B cell (primary cell): ENCODE results near the gene GSE1. TPM values are rescaled to one million over a fixed set of nuclear protein-coding genes. Genes with fewer than 3 reads are reported as not detected.

ENCODE experiments used
- ATAC-seq: fragments of 200-7000 bp; cut with Tn5 transposase; one replicate; pipeline ENCODE4 v1.10.0; 2021; ENCODE audit warnings: low read depth, mild to moderate bottlenecking, moderate number of reproducible peaks, moderate library complexity
- CTCF ChIA-PET: fragments of 350-600 bp; sonication (Branson Sonifier 250); formaldehyde crosslinking; loops from one replicate; lab custom pipeline; 2021; ENCODE audit warnings: antibody characterized with exemption, inconsistent platforms; lab: Charles Lee
- POLR2A ChIA-PET: fragments of 350-600 bp; sonication (Branson Sonifier 250); formaldehyde crosslinking; loops from one replicate; lab custom pipeline; 2021; ENCODE audit warnings: antibody characterized with exemption; lab: Charles Lee
- DNase-seq: peaks from one replicate; pipeline ENCODE4 v3.0.0; 2013
- H2AFZ ChIP-seq: 2 replicates; pipeline ENCODE4 v1.6.1; 2012; ENCODE audit warnings: mild to moderate bottlenecking, low read depth, low read length; ENCODE audit not compliant: insufficient read depth, poor library complexity, severe bottlenecking
- H3K27ac ChIP-seq, 2 donors: 1 replicate in 1 of 2; 2 replicates in 1 of 2; pipeline ENCODE4 v1.5.1; 2012 to 2013; ENCODE audit warnings: low read length in 2 of 2, mild to moderate bottlenecking in 2 of 2, moderate library complexity in 1 of 2
- H3K27me3 ChIP-seq, 4 experiments: fragments of 200-600 bp in 1 of 4; sonication (generic) in 1 of 4; replicated peaks in 1 of 4; 1 replicate in 2 of 4; 2 replicates in 2 of 4; pipeline versions ENCODE4 v1.6.1 to v1.7.0; 2013 to 2016; ENCODE audit warnings: low read length in 3 of 4, mild to moderate bottlenecking in 2 of 4, mixed read lengths in 1 of 4, moderate library complexity in 1 of 4; ENCODE audit not compliant: insufficient read depth in 4 of 4, control insufficient read depth in 3 of 4; ENCODE audit errors: control extremely low read depth in 1 of 4
- H3K36me3 ChIP-seq, 2 experiments: replicated peaks in 1 of 2; 1 replicate in 1 of 2; 2 replicates in 1 of 2; pipeline versions ENCODE4 v1.6.1 to v1.7.1; 2013; ENCODE audit warnings: low read length in 1 of 2; ENCODE audit not compliant: insufficient read depth in 2 of 2, control insufficient read depth in 1 of 2; ENCODE audit errors: control extremely low read depth in 1 of 2, extremely low read depth in 1 of 2
- H3K4me1 ChIP-seq, 2 donors: fragments of 200-600 bp in 1 of 2; sonication (generic) in 1 of 2; 1 replicate in 1 of 2; 2 replicates in 1 of 2; pipeline versions ENCODE4 v1.5.1 to v1.6.1; 2013 to 2017; ENCODE audit warnings: low read length in 2 of 2; ENCODE audit not compliant: control insufficient read depth in 2 of 2, insufficient read depth in 2 of 2
- H3K4me2 ChIP-seq: replicated peaks from 2 replicates; pipeline ENCODE3; 2012; ENCODE audit warnings: mild to moderate bottlenecking, low read depth, low read length; ENCODE audit not compliant: poor library complexity, severe bottlenecking
- H3K4me3 ChIP-seq, 5 experiments: fragments of 200-600 bp in 1 of 5; sonication (generic) in 1 of 5; 1 replicate in 3 of 5; 2 replicates in 2 of 5; pipeline versions ENCODE4 v1.5.1 to v1.7.0; 2011 to 2016; ENCODE audit warnings: low read length in 4 of 5, mild to moderate bottlenecking in 4 of 5, low read depth in 2 of 5, control low read depth in 1 of 5, moderate library complexity in 1 of 5; ENCODE audit not compliant: insufficient read depth in 1 of 5; ENCODE audit errors: control extremely low read depth in 1 of 5, extremely low read depth in 1 of 5
- H3K79me2 ChIP-seq: fragments of 200-600 bp; sonication (generic); one replicate; pipeline ENCODE4 v1.6.0; 2016; ENCODE audit warnings: low read length; ENCODE audit not compliant: control insufficient read depth, insufficient read depth
- H3K9ac ChIP-seq: fragments of 200-600 bp; sonication (generic); 2 replicates; pipeline ENCODE4 v1.6.1; 2017; ENCODE audit warnings: mild to moderate bottlenecking, low read length, moderate library complexity
- H3K9me3 ChIP-seq, 3 donors: one replicate each; pipeline versions ENCODE4 v1.6.1 to v1.7.1; 2013; ENCODE audit warnings: low read length in 2 of 3; ENCODE audit not compliant: control insufficient read depth in 2 of 3, insufficient read depth in 1 of 3; ENCODE audit errors: control extremely low read depth in 1 of 3
- H4K20me1 ChIP-seq: 2 replicates; pipeline ENCODE4 v1.6.0; 2012; ENCODE audit warnings: mild to moderate bottlenecking, low read length; ENCODE audit not compliant: insufficient read depth, control insufficient read depth, poor library complexity, severe bottlenecking
- H3K27ac Mint-ChIP-seq: one replicate; pipeline ENCODE4 v1.8.0; 2021; ENCODE audit warnings: mixed read lengths
- H3K27me3 Mint-ChIP-seq: one replicate; pipeline ENCODE4 v1.8.0; 2021; ENCODE audit warnings: mixed read lengths
- H3K4me1 Mint-ChIP-seq: one replicate; pipeline ENCODE4 v1.8.0; 2021; ENCODE audit warnings: mixed read lengths
- H3K4me3 Mint-ChIP-seq: one replicate; pipeline ENCODE4 v1.8.0; 2021; ENCODE audit warnings: mixed read lengths
- H3K9me3 Mint-ChIP-seq: one replicate; pipeline ENCODE4 v1.8.0; 2022; ENCODE audit warnings: mixed read lengths; ENCODE audit not compliant: insufficient read depth
- CTCF ChIP-seq: fragments of 200-600 bp; IDR thresholded peaks from one replicate; pipeline ENCODE4 v1.8.0; 2022; ENCODE audit warnings: antibody characterized with exemption, mild to moderate bottlenecking
- EZH2 ChIP-seq: IDR thresholded peaks from 2 replicates; pipeline ENCODE4 v1.6.1; 2012; ENCODE audit warnings: borderline replicate concordance, low read depth, mild to moderate bottlenecking, moderate library complexity, low read length; ENCODE audit not compliant: insufficient read depth, poor library complexity, severe bottlenecking
- WGBS: methylation state at CpG from one replicate; pipeline ENCODE4 v1.1.5; 2013; ENCODE audit warnings: missing lambda C conversion rate; ENCODE audit not compliant: insufficient coverage; 5-methylcytosine and 5-hydroxymethylcytosine counted together
- intact Hi-C: fragments of 100-400 bp; cut with micrococcal nuclease; formaldehyde crosslinking; loops from one replicate; pipeline ENCODE4 v1.10.0; 2022
- polyA plus RNA-seq: library from polyadenylated mRNA; depleted of rRNA; stranded (reverse); fragments of >200 nt; gene quantifications from 2 replicates; pipeline ENCODE4 v1.2.3, GENCODE V29; 2012
- total RNA-seq, 2 donors: library from RNA; stranded (reverse); fragments of 120-200 nt in 1 of 2; gene quantifications; 1 replicate in 1 of 2; 2 replicates in 1 of 2; pipeline versions ENCODE4 v1.2.3 to v1.2.4, GENCODE V29; 2013 to 2022

The GSE1 gene
- total and polyA plus RNA-seq, 2 donors (not counting 1 experiment from before 2014, with no cell fraction given): 57.3 to 76.1 TPM

- no peaks in the 10 kb centered on the region for H3K9me3 ChIP-seq
- no peak overlapping the region for H2AFZ ChIP-seq
- H3K36me3 ChIP-seq: no peaks in the 10 kb centered on the region
- H3K27ac ChIP-seq: no peak overlapping the region
- peaks cover 93% of the 10 kb centered on the region for H4K20me1 ChIP-seq
- ChIA-PET CTCF (interaction anchor here (0.8 to 8.4 kb wide), 19 partner anchors 10 to 305 kb away, joined by 3 to 81 read pairs (median 10); no protein-coding TSS in a partner anchor), POLR2A (interaction anchor here (1.0 to 1.8 kb wide), 2 partner anchors 54 to 57 kb away, joined by 3 to 8 read pairs; no protein-coding TSS in a partner anchor)
- peaks cover 58 to 67% of the 10 kb centered on the region in 2 donors for H3K4me1 ChIP-seq
- peak overlapping the region; percentile 60 for H3K9ac ChIP-seq
- no peaks in the 10 kb centered on the region for H3K27me3 ChIP-seq
- TF ChIP-seq EZH2 (no peak), CTCF (no peak)
- Mint-ChIP-seq H3K4me1 (peaks cover 59% of the 10 kb centered on the region), H3K9me3 (no peaks in the 10 kb centered on the region), H3K4me3 (peak overlapping the region; percentile 90), H3K27me3 (no peaks in the 10 kb centered on the region), H3K27ac (peak overlapping the region; percentile 87)
- under 1% methylated on average over 13 of the region's 21 CpGs for WGBS
- peaks cover 67% of the 10 kb centered on the region for H3K79me2 ChIP-seq
- peak overlapping the region; percentile 99 for H3K4me2 ChIP-seq
- DNase-seq (no peak), ATAC-seq (no peak)
- intact Hi-C loops: loop anchor here (2.0 kb wide), 2 partner anchors 120 to 146 kb away; no protein-coding TSS in a partner anchor
- H3K4me3 ChIP-seq: peak overlapping the region in 4 of 5 experiments; percentile 22 to 71 (median 64)
Observed at GRCh38 chr16:85611194-85611443, 2.0 kb upstream of the GSE1 start.

GRCh38 chr16:85611444-85612190 is 1.5 kb upstream of the GSE1 start:
- Histone ChIP-seq H3K36me3 (no peaks in the 10 kb centered on the region), H3K4me2 (peak overlapping the region; percentile 99), H4K20me1 (peaks cover 93% of the 10 kb centered on the region), H3K9ac (peak overlapping the region; percentile 60), H3K4me1 (peaks cover 58 to 67% of the 10 kb centered on the region in 2 donors), H3K79me2 (peaks cover 67% of the 10 kb centered on the region), H2AFZ (peak overlapping the region; percentile 42), H3K4me3 (peak overlapping the region in 4 of 5 experiments; percentile 37 to 71 (median 64)), H3K9me3 (no peaks in the 10 kb centered on the region), H3K27me3 (no peaks in the 10 kb centered on the region), H3K27ac (peak overlapping the region in 1 of 2 donors; percentile 26)
- TF ChIP-seq EZH2 (no peak), CTCF (no peak)
- intact Hi-C loops: loop anchor here (2.0 kb wide), 4 partner anchors 121 to 303 kb away; partner anchors contain the start of gene C16orf74
- ChIA-PET CTCF (interaction anchor here (0.8 to 8.4 kb wide), 11 partner anchors 16 to 218 kb away, joined by 3 to 81 read pairs (median 15); no protein-coding TSS in a partner anchor), POLR2A (interaction anchor here (0.6 to 2.0 kb wide), 7 partner anchors 33 to 335 kb away, joined by 3 to 16 read pairs (median 7); no protein-coding TSS in a partner anchor)
- Mint-ChIP-seq H3K4me1 (peaks cover 62% of the 10 kb centered on the region), H3K27me3 (no peaks in the 10 kb centered on the region), H3K4me3 (peak overlapping the region; percentile 70), H3K9me3 (no peaks in the 10 kb centered on the region), H3K27ac (peak overlapping the region; percentile 73)
- ATAC-seq (peak; percentile 4), DNase-seq (peak; percentile 75)
- WGBS: under 1% methylated on average over 76 of the region's 84 CpGs
